ENCODE results near the gene BCAM. TPM values are rescaled to one million over a fixed set of nuclear protein-coding genes. Genes with fewer than 3 reads are reported as not detected.
A peak's percentile ranks its signal among the peaks of the same experiment; 100 is the strongest.
"Not testable (repeated sequence)": the region's sequence is repeated elsewhere in the genome, so short reads cannot be mapped to it uniquely, and the experiment has no call there.

BCAM gene
- total RNA-seq, 1 experiment from 2014 or later: 2.0 TPM

GRCh38 chr19:44814517-44814916, 5.6 kb downstream of the BCAM start:
- DNase-seq (ENCODE audit: low read depth): no peak

- DNase-seq (ENCODE audit: low read depth): no peak
Measured at GRCh38 chr19:44816301-44816700, 7.4 kb downstream of the BCAM start.

GRCh38 chr19:44817725-44818465, 9.0 kb downstream of the BCAM start:
- no peak for DNase-seq (ENCODE audit: low read depth)

- DNase-seq (ENCODE audit: low read depth): no peak
Measured at GRCh38 chr19:44818466-44819031, 9.6 kb downstream of the BCAM start.

GRCh38 chr19:44819246-44819832, 10.4 kb downstream of the BCAM start:
- no peak for DNase-seq (ENCODE audit: low read depth)

GRCh38 chr19:44820648-44821609, 12.0 kb downstream of the BCAM start:
- no peak for DNase-seq (ENCODE audit: low read depth)

- DNase-seq (ENCODE audit: low read depth): no peak
Measured at GRCh38 chr19:44822177-44822576, 13.3 kb downstream of the BCAM start.

GRCh38 chr19:44822670-44823372, 13.9 kb downstream of the BCAM start:
- no peak for DNase-seq (ENCODE audit: low read depth)

- DNase-seq (ENCODE audit: low read depth): no peak
Measured at GRCh38 chr19:44823373-44823698, 14.4 kb downstream of the BCAM start.

- no peak for DNase-seq (ENCODE audit: low read depth)
Measured at GRCh38 chr19:44824761-44825160, 15.9 kb downstream of the BCAM start.

- not testable (repeated sequence) for DNase-seq (ENCODE audit: low read depth)
Measured at GRCh38 chr19:44832875-44833274, 24.0 kb downstream of the BCAM start.

GRCh38 chr19:44834399-44834798, 25.5 kb downstream of the BCAM start:
- not testable (repeated sequence) for DNase-seq (ENCODE audit: low read depth)

GRCh38 chr19:44839276-44839675, 30.4 kb downstream of the BCAM start:
- DNase-seq (ENCODE audit: low read depth): no peak

GRCh38 chr19:44840811-44841210, 31.9 kb downstream of the BCAM start:
- no peak for DNase-seq (ENCODE audit: low read depth)

GRCh38 chr19:44841231-44841630, 32.3 kb downstream of the BCAM start:
- no peak for DNase-seq (ENCODE audit: low read depth)

- no peak for DNase-seq (ENCODE audit: low read depth)
Measured at GRCh38 chr19:44845286-44845611, 36.3 kb downstream of the BCAM start.

GRCh38 chr19:44845612-44846454, 36.9 kb downstream of the BCAM start, which contains the start of gene NECTIN2:
TSS of gene NECTIN2 (plus strand) at chr19:44846297. CDS start at chr19:44846526, 229 bp downstream.
- peak; percentile 91 for DNase-seq (ENCODE audit: low read depth)

GRCh38 chr19:44846455-44847143, 37.7 kb downstream of the BCAM start:
- DNase-seq (ENCODE audit: low read depth): no peak

Measured in HT1080 (cell line).